WTC11 (cell line): Measurements from ENCODE around the gene CHKB. TPM values are rescaled to one million over a fixed set of nuclear protein-coding genes. Genes with fewer than 3 reads are reported as not detected.
A peak's percentile ranks its signal among the peaks of the same experiment; 100 is the strongest.

Experiments
- ELF4 ChIP-seq: sonication (generic); formaldehyde crosslinking; IDR thresholded peaks from 2 replicates; pipeline ENCODE4 v1.8.1; 2022; ENCODE audit warnings: low read depth, mild to moderate bottlenecking, moderate library complexity, missing genetic modification reagents
- FOXJ3 ChIP-seq: sonication (generic); formaldehyde crosslinking; IDR thresholded peaks from 2 replicates; pipeline ENCODE4 v1.9.0; 2021; ENCODE audit warnings: missing genetic modification reagents, mild to moderate bottlenecking, borderline replicate concordance
- HMGA2 ChIP-seq: fragments of 250-450 bp; sonication (Bioruptor Pico); IDR thresholded peaks from 2 replicates; pipeline ENCODE4 v1.4.0; 2021; ENCODE audit warnings: mild to moderate bottlenecking, moderate library complexity
- JAZF1 ChIP-seq: fragments of 250-450 bp; sonication (Bioruptor Pico); IDR thresholded peaks from 2 replicates; pipeline ENCODE4 v1.9.0; 2021; ENCODE audit warnings: moderate library complexity, mild to moderate bottlenecking, inconsistent platforms
- JUN ChIP-seq: sonication (generic); formaldehyde crosslinking; IDR thresholded peaks from 2 replicates; pipeline ENCODE4 v1.8.0; 2023; ENCODE audit warnings: mild to moderate bottlenecking, missing genetic modification reagents
- NFE2L1 ChIP-seq: sonication (generic); formaldehyde crosslinking; IDR thresholded peaks from 2 replicates; pipeline ENCODE4 v1.8.1; 2023; ENCODE audit warnings: missing genetic modification reagents
- NFYB ChIP-seq: sonication (generic); formaldehyde crosslinking; conservative IDR thresholded peaks from 2 replicates; pipeline ENCODE4 v1.8.0; 2022; ENCODE audit warnings: low read depth, missing genetic modification reagents
- PRRX2 ChIP-seq: fragments of 250-450 bp; sonication (Bioruptor Pico); IDR thresholded peaks from 2 replicates; pipeline ENCODE4 v1.8.0; 2021; ENCODE audit warnings: mild to moderate bottlenecking
- SMAD3 ChIP-seq: sonication (generic); formaldehyde crosslinking; IDR thresholded peaks from 2 replicates; pipeline ENCODE4 v1.8.0; 2022; ENCODE audit warnings: missing genetic modification reagents, mild to moderate bottlenecking, borderline replicate concordance
- ZNF232 ChIP-seq: sonication (generic); formaldehyde crosslinking; IDR thresholded peaks from 2 replicates; pipeline ENCODE4 v1.8.0; 2022; ENCODE audit warnings: mild to moderate bottlenecking, missing genetic modification reagents
- total RNA-seq: library from RNA; stranded (reverse); gene quantifications from 3 replicates; pipeline ENCODE4 v1.2.3, GENCODE V29; 2021
- TF ChIP-seq, protein P1 (sequence below): fragments of 250-450 bp; sonication (Bioruptor Pico); IDR thresholded peaks from 2 replicates; pipeline ENCODE4 v1.9.0; 2021; ENCODE audit warnings: mild to moderate bottlenecking, borderline replicate concordance
- TF ChIP-seq, protein P2 (sequence below): fragments of 250-450 bp; sonication (Bioruptor Pico); conservative IDR thresholded peaks from 2 replicates; pipeline ENCODE4 v1.9.0; 2021; ENCODE audit warnings: mild to moderate bottlenecking
- TF ChIP-seq, protein P3 (sequence below): sonication (generic); formaldehyde crosslinking; conservative IDR thresholded peaks from 2 replicates; pipeline ENCODE4 v1.8.1; 2022; ENCODE audit warnings: mild to moderate bottlenecking, missing genetic modification reagents
- TF ChIP-seq, protein P4 (sequence below): sonication (generic); formaldehyde crosslinking; IDR thresholded peaks from 2 replicates; pipeline ENCODE4 v1.8.0; 2022; ENCODE audit warnings: mild to moderate bottlenecking, missing genetic modification reagents
- TF ChIP-seq, protein P5 (sequence below): sonication (generic); formaldehyde crosslinking; IDR thresholded peaks from 2 replicates; pipeline ENCODE4 v1.8.1; 2022; ENCODE audit warnings: missing genetic modification reagents, borderline replicate concordance
- TF ChIP-seq, protein P6 (sequence below): sonication (generic); formaldehyde crosslinking; IDR thresholded peaks from 2 replicates; pipeline ENCODE4 v1.8.1; 2023; ENCODE audit warnings: mild to moderate bottlenecking, missing genetic modification reagents
- TF ChIP-seq, protein P7 (sequence below): sonication (generic); formaldehyde crosslinking; IDR thresholded peaks from 2 replicates; pipeline ENCODE4 v1.8.1; 2022; ENCODE audit warnings: low read depth, missing genetic modification reagents, borderline replicate concordance
- TF ChIP-seq, protein P8 (sequence below): fragments of 200-600 bp; IDR thresholded peaks from 2 replicates; pipeline ENCODE4 v1.8.0; 2022; ENCODE audit warnings: antibody characterized with exemption
- TF ChIP-seq, protein P9 (sequence below): fragments of 250-450 bp; sonication (Bioruptor Pico); IDR thresholded peaks from 2 replicates; pipeline ENCODE4 v1.9.0; 2021; ENCODE audit warnings: mild to moderate bottlenecking
- TF ChIP-seq, protein P10 (sequence below): sonication (generic); formaldehyde crosslinking; IDR thresholded peaks from 2 replicates; pipeline ENCODE4 v1.8.1; 2022; ENCODE audit warnings: mild to moderate bottlenecking, missing genetic modification reagents, moderate library complexity, borderline replicate concordance

CHKB gene
- total RNA-seq, 1 experiment from 2014 or later, result 75.4 TPM

DNA sequence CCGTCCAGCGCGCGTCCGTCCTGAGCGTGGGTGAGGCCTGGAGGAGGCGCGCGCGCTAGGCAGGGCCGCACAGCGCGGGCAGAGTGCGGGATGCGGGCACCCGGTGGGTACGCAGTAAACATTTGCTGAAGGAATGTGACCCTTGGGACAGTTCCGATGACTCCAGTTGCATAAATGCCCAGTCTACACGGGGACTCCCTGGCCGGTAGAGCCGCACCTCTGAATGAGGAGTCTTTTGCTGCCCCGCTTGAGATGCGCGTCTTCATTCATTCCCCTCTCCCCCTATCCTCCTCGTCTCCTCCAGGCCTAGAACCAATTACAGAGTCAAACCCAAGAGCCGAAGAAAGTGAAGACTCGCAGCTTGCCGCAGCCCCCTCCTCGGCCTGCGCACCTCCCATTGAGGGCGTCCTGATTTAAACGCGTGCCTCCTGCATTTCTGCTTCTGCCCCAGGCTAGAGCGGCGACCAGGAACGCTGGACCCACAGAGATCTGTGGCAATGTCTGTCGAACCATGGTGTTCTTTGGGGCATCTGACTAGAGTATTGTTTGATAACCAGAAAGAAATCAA is 729 bp upstream of the CHKB start (continued):
- TF ChIP-seq, protein P1, sequence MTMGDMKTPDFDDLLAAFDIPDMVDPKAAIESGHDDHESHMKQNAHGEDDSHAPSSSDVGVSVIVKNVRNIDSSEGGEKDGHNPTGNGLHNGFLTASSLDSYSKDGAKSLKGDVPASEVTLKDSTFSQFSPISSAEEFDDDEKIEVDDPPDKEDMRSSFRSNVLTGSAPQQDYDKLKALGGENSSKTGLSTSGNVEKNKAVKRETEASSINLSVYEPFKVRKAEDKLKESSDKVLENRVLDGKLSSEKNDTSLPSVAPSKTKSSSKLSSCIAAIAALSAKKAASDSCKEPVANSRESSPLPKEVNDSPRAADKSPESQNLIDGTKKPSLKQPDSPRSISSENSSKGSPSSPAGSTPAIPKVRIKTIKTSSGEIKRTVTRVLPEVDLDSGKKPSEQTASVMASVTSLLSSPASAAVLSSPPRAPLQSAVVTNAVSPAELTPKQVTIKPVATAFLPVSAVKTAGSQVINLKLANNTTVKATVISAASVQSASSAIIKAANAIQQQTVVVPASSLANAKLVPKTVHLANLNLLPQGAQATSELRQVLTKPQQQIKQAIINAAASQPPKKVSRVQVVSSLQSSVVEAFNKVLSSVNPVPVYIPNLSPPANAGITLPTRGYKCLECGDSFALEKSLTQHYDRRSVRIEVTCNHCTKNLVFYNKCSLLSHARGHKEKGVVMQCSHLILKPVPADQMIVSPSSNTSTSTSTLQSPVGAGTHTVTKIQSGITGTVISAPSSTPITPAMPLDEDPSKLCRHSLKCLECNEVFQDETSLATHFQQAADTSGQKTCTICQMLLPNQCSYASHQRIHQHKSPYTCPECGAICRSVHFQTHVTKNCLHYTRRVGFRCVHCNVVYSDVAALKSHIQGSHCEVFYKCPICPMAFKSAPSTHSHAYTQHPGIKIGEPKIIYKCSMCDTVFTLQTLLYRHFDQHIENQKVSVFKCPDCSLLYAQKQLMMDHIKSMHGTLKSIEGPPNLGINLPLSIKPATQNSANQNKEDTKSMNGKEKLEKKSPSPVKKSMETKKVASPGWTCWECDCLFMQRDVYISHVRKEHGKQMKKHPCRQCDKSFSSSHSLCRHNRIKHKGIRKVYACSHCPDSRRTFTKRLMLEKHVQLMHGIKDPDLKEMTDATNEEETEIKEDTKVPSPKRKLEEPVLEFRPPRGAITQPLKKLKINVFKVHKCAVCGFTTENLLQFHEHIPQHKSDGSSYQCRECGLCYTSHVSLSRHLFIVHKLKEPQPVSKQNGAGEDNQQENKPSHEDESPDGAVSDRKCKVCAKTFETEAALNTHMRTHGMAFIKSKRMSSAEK (CRISPR knock-in tag), result no peak
- TF ChIP-seq, protein P2, sequence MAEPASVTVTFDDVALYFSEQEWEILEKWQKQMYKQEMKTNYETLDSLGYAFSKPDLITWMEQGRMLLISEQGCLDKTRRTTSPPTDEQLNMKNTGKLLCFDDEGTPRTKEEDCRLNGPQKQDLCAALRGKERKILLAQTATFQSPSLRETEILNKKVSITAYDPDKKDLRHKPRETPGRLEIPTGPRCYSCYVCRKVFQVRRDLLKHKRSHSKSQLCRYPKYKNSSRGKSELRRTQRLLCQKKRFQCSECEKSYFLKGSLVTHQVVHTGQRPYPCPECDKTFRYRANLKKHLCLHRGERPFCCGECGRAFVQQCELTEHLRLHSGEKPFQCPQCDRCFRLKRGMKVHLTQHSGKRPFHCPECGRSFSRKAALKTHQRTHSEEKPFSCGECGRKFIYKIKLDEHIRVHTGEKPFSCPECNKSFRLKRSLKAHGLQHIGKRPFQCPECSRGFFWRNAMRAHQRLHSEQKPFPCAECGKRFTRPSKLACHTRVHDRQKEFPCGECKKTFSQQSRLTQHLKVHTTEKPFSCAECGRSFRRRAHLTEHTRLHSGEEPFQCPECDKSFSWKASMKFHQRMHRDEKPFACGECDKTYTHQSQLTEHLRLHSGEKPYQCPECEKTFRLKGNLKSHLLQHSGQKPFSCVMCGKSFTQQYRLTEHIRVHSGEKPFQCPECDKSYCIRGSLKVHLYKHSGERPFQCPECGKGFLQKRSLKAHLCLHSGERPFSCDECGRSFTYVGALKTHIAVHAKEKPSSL, result no peak
- TF ChIP-seq, protein P3, sequence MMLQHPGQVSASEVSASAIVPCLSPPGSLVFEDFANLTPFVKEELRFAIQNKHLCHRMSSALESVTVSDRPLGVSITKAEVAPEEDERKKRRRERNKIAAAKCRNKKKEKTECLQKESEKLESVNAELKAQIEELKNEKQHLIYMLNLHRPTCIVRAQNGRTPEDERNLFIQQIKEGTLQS (CRISPR knock-in tag), result no peak
- TF ChIP-seq, protein P4, sequence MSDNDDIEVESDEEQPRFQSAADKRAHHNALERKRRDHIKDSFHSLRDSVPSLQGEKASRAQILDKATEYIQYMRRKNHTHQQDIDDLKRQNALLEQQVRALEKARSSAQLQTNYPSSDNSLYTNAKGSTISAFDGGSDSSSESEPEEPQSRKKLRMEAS, result no peak
- no peak for TF ChIP-seq JUN (CRISPR knock-in tag)
- TF ChIP-seq, protein P5, sequence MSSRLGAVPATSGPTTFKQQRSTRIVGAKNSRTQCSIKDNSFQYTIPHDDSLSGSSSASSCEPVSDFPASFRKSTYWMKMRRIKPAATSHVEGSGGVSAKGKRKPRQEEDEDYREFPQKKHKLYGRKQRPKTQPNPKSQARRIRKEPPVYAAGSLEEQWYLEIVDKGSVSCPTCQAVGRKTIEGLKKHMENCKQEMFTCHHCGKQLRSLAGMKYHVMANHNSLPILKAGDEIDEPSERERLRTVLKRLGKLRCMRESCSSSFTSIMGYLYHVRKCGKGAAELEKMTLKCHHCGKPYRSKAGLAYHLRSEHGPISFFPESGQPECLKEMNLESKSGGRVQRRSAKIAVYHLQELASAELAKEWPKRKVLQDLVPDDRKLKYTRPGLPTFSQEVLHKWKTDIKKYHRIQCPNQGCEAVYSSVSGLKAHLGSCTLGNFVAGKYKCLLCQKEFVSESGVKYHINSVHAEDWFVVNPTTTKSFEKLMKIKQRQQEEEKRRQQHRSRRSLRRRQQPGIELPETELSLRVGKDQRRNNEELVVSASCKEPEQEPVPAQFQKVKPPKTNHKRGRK, result no peak
- TF ChIP-seq, protein P6, sequence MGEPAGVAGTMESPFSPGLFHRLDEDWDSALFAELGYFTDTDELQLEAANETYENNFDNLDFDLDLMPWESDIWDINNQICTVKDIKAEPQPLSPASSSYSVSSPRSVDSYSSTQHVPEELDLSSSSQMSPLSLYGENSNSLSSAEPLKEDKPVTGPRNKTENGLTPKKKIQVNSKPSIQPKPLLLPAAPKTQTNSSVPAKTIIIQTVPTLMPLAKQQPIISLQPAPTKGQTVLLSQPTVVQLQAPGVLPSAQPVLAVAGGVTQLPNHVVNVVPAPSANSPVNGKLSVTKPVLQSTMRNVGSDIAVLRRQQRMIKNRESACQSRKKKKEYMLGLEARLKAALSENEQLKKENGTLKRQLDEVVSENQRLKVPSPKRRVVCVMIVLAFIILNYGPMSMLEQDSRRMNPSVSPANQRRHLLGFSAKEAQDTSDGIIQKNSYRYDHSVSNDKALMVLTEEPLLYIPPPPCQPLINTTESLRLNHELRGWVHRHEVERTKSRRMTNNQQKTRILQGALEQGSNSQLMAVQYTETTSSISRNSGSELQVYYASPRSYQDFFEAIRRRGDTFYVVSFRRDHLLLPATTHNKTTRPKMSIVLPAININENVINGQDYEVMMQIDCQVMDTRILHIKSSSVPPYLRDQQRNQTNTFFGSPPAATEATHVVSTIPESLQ, result no peak
- no peak for TF ChIP-seq NFYB
- TF ChIP-seq, protein P7, sequence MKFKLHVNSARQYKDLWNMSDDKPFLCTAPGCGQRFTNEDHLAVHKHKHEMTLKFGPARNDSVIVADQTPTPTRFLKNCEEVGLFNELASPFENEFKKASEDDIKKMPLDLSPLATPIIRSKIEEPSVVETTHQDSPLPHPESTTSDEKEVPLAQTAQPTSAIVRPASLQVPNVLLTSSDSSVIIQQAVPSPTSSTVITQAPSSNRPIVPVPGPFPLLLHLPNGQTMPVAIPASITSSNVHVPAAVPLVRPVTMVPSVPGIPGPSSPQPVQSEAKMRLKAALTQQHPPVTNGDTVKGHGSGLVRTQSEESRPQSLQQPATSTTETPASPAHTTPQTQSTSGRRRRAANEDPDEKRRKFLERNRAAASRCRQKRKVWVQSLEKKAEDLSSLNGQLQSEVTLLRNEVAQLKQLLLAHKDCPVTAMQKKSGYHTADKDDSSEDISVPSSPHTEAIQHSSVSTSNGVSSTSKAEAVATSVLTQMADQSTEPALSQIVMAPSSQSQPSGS (CRISPR knock-in tag), result no peak
- no peak for TF ChIP-seq FOXJ3 (CRISPR knock-in tag)
- no peak for TF ChIP-seq HMGA2 (CRISPR knock-in tag)
- TF ChIP-seq ELF4 (CRISPR knock-in tag), result peak; percentile 82; the same call in 1 of the 2 replicates
- TF ChIP-seq, protein P8, sequence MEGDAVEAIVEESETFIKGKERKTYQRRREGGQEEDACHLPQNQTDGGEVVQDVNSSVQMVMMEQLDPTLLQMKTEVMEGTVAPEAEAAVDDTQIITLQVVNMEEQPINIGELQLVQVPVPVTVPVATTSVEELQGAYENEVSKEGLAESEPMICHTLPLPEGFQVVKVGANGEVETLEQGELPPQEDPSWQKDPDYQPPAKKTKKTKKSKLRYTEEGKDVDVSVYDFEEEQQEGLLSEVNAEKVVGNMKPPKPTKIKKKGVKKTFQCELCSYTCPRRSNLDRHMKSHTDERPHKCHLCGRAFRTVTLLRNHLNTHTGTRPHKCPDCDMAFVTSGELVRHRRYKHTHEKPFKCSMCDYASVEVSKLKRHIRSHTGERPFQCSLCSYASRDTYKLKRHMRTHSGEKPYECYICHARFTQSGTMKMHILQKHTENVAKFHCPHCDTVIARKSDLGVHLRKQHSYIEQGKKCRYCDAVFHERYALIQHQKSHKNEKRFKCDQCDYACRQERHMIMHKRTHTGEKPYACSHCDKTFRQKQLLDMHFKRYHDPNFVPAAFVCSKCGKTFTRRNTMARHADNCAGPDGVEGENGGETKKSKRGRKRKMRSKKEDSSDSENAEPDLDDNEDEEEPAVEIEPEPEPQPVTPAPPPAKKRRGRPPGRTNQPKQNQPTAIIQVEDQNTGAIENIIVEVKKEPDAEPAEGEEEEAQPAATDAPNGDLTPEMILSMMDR, result no peak
- TF ChIP-seq ZNF232, result 0 out of 2 replicates have a peak, but pooled peaks have one; percentile 67
- 0 out of 2 replicates have a peak, but pooled peaks have one; percentile 69 for TF ChIP-seq SMAD3 (CRISPR knock-in tag)
- no peak for TF ChIP-seq PRRX2 (CRISPR knock-in tag)
- TF ChIP-seq, protein P9, sequence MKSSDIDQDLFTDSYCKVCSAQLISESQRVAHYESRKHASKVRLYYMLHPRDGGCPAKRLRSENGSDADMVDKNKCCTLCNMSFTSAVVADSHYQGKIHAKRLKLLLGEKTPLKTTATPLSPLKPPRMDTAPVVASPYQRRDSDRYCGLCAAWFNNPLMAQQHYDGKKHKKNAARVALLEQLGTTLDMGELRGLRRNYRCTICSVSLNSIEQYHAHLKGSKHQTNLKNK (CRISPR knock-in tag), result no peak
- TF ChIP-seq, protein P10, sequence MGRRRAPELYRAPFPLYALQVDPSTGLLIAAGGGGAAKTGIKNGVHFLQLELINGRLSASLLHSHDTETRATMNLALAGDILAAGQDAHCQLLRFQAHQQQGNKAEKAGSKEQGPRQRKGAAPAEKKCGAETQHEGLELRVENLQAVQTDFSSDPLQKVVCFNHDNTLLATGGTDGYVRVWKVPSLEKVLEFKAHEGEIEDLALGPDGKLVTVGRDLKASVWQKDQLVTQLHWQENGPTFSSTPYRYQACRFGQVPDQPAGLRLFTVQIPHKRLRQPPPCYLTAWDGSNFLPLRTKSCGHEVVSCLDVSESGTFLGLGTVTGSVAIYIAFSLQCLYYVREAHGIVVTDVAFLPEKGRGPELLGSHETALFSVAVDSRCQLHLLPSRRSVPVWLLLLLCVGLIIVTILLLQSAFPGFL (CRISPR knock-in tag), result no peak
- TF ChIP-seq JAZF1, result no peak
- no peak for TF ChIP-seq NFE2L1 (CRISPR knock-in tag)
